Loucy (cell line): ENCODE measurements around the gene GLRX.

Source experiments
- CTCF ChIP-seq: fragments of 200-600 bp; sonication (generic); conservative IDR thresholded peaks from 2 replicates; pipeline ENCODE4 v1.5.1; 2014; ENCODE audit warnings: mild to moderate bottlenecking, antibody characterized with exemption, low read length
- EZH2phosphoT487 ChIP-seq: fragments of 200-600 bp; IDR thresholded peaks from 2 replicates; pipeline ENCODE4 v1.6.1; 2018; ENCODE audit warnings: antibody characterized with exemption, mild to moderate bottlenecking, moderate library complexity, borderline replicate concordance

- TF ChIP-seq CTCF (no peak; the same call in 1 of the 2 replicates), EZH2phosphoT487 (no peak)
Observed at GRCh38 chr5:95823738-95824609, 1.4 kb upstream of the GLRX start.
